Muscle of back (tissue), 11 donors: ENCODE measurements around the gene IL1R2. TPM values are rescaled to one million over a fixed set of nuclear protein-coding genes. Genes with fewer than 3 reads are reported as not detected.

ENCODE experiments used
- DNase-seq, 3 donors: peaks; one replicate each; pipeline versions ENCODE4 v3.0.0 to v3.0.0-alpha.2; 2013
- polyA plus RNA-seq, 10 donors: library from polyadenylated mRNA; unstranded; fragments of 120-200 nt; gene quantifications; one replicate each; pipeline ENCODE4 v1.2.1, GENCODE V29; 2013; ENCODE audit not compliant: insufficient read length in 10 of 10

Gene IL1R2
- polyA plus RNA-seq, 10 donors, result 0.16 to 1.8 (median 0.98) TPM; not detected in 7

DNA sequence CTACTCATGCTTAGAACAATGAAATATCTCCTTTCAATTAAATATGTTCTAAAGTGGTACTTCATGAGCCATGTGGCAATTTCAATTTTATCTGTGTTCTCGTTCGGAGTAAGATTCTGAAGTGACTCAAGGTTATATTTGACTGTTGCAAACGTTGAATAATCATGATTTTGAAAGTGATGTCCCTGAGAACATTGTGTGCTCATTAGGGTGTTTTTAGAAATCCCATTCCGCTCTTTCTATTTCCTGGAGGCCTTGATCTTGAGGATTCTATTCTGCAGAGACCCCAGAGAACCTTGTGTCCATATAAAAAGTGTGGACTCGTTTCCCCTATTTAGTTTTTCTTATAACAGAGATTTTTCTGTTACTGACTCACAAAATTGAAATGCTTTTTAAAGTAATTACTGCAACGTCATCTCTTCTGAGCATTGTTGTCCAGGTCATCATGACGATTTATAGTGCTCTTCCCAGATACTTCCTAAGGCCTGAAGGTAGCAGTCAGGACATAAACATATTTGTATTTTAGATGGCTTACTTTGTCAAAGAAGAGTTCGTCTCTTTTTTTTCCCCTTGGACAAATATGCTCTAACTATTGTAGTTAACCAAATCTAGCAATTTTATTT is 27.2 kb downstream of the IL1R2 start:
- DNase-seq, result no peak

DNA sequence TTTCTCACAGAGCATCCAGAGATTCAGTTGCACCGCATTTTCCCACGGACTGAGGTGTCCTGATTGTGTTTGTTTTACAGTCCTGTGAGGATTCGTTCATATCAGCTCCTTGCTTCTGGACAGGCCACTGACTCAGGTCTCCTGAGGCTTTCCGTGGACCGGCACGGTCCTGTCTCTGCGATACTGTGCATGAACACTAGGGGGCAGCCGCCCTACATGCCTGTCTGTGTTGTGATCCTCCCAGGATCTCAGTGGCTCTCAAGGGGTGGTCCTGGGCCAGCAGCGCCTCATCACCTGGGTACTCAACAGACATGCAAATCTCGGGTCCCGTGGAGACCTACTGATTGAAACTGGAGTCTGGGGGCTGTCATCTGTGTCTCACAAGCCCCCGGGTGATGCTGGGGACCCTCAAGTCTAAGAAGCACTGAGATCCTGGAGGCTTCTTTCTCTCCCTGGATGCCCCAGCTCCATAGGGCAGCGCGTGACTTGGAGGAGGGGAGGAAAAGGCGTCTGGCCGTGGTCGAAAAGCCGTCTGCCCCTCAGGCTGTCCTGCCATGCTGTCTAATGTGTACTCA is 28.9 kb downstream of the IL1R2 start:
- peak; percentile 77 to 89 (median 82) for DNase-seq

- DNase-seq, result peak; percentile 48 to 82 (median 82)
These were observed 30.0 kb downstream of the IL1R2 start for GRCh38 chr2:102021779-102022178.

DNA sequence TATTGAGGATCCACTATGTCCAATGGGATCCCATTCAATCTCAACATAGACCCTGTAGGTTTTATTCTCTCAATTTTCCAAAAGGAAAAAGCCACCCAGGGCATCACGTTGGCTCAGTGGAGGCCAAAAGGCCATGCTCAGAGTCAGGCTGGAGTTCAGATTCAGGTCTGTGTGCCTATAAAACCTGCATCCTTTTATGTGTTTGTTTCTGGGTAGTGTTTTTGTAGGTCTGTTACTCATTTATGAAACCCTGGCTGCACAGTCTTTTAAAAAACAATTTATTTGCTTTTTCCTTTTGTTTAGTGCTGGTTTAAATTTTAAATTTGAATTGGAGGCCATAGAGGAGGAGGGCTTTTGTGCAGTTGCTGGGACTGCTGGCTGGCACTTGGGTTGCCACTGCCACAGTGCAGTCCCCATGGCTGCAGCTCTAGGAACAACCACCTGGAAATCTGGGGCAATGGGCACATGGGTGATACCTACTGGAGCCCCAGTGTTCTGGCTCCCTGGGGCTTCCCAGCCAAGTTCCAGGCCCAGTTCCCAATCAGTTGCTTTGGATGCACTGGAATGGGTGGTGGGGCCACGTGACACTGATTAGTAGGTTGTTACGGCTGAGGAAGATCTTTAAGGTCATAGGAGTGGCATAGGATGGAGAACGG is 31.3 kb downstream of the IL1R2 start:
- DNase-seq, result no peak

GRCh38 chr2:102024410-102024809 is 32.6 kb downstream of the IL1R2 start:
- no peak for DNase-seq

- no peak for DNase-seq
These were observed 33.3 kb downstream of the IL1R2 start for GRCh38 chr2:102025016-102025501.

DNA sequence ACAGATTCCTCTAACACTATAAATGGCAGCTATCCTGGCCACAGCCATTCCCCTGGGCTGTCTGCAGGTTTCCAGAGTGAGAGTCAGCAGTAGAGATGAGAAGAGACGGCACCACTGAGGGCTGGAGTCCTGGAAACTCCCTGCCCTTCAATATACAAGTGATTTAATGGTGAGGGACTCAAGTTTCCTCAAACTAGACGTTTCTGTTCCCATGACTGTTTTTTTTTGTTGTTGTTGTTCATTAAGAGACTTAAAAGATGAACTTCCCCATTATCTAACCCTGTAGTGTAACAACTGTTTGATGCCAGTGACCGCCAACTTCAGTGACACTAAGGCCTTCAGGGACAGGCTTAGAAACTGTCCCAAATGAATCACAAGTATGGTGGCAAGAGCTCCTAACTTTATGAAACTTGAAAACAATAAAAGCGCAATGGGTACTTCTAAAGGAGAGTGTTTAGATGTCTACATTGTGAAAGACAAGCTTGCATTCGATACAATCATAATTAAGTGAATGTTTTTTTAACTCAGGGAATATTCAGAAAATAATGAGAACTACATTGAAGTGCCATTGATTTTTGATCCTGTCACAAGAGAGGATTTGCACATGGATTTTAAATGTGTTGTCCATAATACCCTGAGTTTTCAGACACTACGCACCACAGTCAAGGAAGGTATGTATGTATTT is 34.0 kb downstream of the IL1R2 start:
- no peak for DNase-seq

DNA sequence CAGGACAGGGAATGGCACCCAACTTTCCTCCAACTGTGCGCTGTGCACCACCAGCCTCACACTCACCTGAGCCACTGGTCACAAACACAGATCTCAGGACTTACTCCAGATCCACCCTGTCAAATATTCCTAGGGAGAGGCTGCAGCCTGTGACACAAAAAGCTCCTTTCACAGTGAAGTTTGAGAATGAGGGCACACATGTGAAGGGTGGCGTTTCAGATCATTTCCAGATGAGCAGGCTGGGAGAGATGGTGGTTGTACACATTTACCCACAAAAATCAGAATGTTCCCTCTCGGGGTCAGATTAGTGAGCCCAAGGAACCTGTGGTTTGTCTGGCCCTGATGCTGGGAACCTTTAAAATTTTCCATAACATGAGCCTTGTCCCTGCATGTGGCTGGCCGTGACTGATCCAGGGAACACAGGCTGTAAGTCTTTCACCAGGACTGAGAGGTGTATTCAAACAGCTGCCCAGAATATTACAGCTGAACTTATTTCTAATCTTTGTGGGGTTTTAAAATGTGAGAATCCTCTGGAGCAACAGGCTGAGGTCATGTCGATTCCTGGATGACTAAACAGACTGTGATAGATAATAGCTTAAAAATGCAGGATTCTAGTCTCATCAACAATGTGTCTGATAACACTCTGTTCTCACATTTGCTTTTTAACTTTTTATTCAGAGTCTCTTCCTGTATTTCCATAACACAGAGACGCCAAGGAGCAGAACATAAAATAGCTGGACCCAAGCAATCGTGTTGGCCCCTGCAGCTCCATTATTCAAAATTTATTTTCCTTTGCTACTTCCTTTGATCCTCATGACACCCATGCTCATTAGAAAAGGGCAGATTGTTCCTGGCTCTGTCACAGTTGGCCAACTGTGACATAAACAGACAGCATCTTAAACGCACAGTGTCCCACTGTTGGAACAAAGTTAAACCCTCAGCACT is 35.5 kb downstream of the IL1R2 start:
- DNase-seq, result peak in 2 of 3 donors; percentile 60 to 70

DNA sequence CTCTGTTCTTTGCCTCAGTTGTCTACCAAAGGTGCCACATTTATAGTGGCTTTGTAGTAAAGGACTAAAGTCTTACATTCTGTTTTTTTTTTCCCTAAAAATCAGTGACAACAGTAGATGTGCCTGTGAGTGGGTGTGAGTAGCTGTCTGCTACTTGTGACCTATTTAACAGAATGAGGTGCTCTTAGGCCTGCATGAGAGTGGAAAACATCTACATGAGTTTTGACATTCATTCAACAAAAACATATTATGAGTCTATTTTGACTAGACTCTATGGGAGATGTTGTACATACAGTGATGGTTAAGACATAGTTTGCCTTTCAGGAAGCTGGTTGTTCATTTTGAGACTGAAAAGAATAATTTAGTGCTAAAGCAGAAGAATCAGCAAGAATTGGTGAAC is 36.7 kb downstream of the IL1R2 start:
- DNase-seq, result no peak

DNA sequence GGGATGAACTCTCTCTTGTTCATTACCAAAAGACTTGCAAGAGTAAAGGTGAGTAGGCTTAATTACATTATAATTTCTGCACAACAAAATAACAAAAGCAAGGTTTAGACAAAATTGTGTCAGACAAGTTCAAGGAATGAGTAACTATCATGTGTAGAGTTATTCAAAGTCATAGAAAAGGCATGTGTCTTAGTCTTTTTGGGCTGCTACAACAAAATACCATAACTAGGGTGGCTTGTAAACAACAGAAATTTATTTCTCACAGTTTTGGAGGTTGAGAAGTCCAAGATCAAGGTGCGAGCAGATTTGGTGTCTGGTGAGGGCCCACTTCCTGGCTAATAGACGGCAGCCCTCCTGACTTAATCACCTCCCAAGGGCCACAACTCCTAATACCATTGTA is 37.6 kb downstream of the IL1R2 start:
- DNase-seq, result no peak

GRCh38 chr2:102029952-102030351 is 38.2 kb downstream of the IL1R2 start:
- DNase-seq, result no peak

GRCh38 chr2:102030502-102030854 is 38.7 kb downstream of the IL1R2 start:
- DNase-seq, result no peak

GRCh38 chr2:102030855-102031527 is 39.2 kb downstream of the IL1R2 start:
- DNase-seq, result no peak

GRCh38 chr2:102032368-102033030 is 40.7 kb downstream of the IL1R2 start:
- no peak for DNase-seq

GRCh38 chr2:102033031-102033749 is 41.4 kb downstream of the IL1R2 start:
- DNase-seq, result peak in 2 of 3 donors; percentile 45 to 76

DNA sequence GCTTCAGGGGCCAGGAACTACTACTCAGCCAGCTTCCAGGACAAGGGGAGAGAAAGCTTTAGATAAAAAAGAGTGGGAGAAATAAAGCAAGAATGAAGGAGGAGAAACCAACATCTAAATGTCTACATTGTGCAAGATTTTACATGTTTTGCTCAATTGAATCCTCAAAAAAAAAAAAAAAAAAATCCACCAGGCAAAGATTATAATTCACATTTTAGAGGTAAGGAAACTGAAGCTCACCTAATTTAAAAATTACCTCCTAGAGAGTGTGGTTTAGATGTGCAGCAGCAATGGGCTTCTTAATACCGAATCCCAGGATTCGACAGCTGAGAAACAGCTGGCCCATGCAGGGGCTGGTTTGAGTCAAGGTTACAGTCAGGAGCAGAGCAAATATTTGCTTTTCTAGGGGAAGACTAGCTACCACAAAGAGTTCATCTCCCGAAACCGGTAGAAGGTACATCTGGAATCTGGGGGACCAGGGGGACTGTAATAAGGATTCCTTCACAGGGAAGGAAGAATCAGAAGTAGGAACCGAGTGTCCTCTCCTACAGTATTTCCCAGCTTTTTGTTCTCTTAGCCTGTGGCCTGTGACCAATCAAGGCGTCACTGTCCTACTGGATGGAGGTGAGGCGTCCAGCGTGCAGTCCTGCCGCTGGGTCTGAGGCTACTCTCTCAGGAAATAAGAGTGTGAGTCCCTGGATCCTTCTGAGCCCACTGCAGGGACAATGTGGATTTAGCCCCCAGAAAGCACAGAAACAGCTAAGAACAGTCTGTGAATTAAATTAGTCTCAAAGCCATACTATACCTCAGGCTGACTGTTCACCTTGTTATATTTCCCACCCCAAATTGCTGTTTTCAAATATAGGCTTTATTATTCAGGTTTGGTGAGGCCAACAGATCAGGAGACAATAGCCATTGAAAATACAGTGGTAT is 42.3 kb downstream of the IL1R2 start:
- no peak for DNase-seq

DNA sequence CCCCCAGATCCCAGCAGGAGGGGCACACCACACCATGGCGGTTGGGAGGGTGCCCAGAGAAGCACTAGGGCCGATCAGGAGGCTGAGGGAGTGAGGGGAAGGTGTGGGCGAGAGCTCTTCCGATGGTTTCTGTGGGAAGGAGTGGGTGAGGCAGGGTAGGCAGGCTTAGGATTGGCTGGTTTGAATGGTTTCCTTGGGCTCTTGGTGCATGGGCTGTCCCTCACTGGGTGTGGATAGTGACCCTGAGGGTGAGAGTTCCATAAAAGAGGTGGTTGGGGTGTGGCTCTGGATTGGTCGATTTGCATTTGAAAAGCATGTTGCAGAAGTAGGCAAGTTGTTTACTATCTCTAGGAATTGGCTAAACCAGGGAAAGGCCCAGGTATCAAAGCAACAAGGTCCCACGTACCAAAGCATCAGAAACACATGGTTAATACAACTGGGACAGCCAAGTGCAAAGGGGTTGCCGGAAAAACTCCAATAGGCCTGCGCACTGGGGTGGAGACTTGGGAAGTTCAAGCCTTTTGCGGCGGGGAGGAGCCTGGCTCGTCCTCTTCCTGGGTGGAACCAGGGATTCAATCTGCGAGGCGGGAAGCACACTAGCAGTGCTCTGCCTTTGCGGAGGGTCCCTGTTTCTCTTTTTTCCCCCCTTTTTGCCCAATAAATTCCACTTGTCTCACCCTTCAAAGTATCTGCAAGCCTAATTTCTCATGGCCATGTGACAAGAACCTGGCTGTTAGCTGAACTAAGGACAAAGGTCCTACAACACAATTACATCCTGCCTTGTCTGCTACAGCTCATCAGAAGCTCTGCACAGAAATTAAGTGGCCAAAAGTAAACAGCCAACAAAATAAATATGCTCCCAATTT is 43.2 kb downstream of the IL1R2 start:
- DNase-seq, result no peak
